ACHN (cell line): ENCODE data around the gene MROH2A.

Experiments used
- DNase-seq: peaks from one replicate; pipeline ENCODE4 v3.0.0-alpha.2; 2015
- in situ Hi-C: cut with HindIII; loops from 2 replicates; pipeline ENCODE4 v1.10.0; 2017; ENCODE audit warnings: low sequenced_read_pairs, low pct_ligation_motif_present, low pct_unique_long_range_greater_than_20kb

Gene MROH2A

GRCh38 chr2:233758849-233759248 is 19.3 kb upstream of the MROH2A start:
- in situ Hi-C loops: no loop called here
- no peak for DNase-seq

GRCh38 chr2:233760043-233760442 is 18.1 kb upstream of the MROH2A start, which contains the start of gene UGT1A1:
TSS of gene UGT1A1 (plus strand) at chr2:233760270. CDS start at chr2:233760288, 18 bp downstream.
- no peak for DNase-seq
- in situ Hi-C loops: no loop called here

GRCh38 chr2:233761040-233761769 is 16.9 kb upstream of the MROH2A start:
- DNase-seq: no peak
- in situ Hi-C loops: no loop called here

GRCh38 chr2:233764264-233764663 is 13.9 kb upstream of the MROH2A start:
- DNase-seq: no peak

GRCh38 chr2:233764761-233765160 is 13.4 kb upstream of the MROH2A start:
- no peak for DNase-seq
- in situ Hi-C loops: no loop called here

More at GRCh38 chr2:233764264-233764663, 13.9 kb upstream of the MROH2A start:
- in situ Hi-C loops: no loop called here

GRCh38 chr2:233766416-233766815 is 11.7 kb upstream of the MROH2A start:
- in situ Hi-C loops: no loop called here

GRCh38 chr2:233768076-233768475 is 10.1 kb upstream of the MROH2A start:
- DNase-seq: no peak
- in situ Hi-C loops: no loop called here

More at GRCh38 chr2:233766416-233766815, 11.7 kb upstream of the MROH2A start:
- DNase-seq: no peak

GRCh38 chr2:233769260-233769659 is 8.9 kb upstream of the MROH2A start:
- DNase-seq: no peak
- in situ Hi-C loops: no loop called here

- in situ Hi-C loops: no loop called here
- no peak for DNase-seq
Observed at GRCh38 chr2:233772153-233772552, 6.0 kb upstream of the MROH2A start.

GRCh38 chr2:233772583-233772982 is 5.5 kb upstream of the MROH2A start:
- DNase-seq: no peak
- in situ Hi-C loops: no loop called here

- in situ Hi-C loops: no loop called here
- DNase-seq: no peak
Observed at GRCh38 chr2:233773854-233774253, 4.3 kb upstream of the MROH2A start.

GRCh38 chr2:233775414-233775813 is 2.7 kb upstream of the MROH2A start:
- no peak for DNase-seq
- in situ Hi-C loops: no loop called here

GRCh38 chr2:233779722-233780121 is 1.6 kb downstream of the MROH2A start:
- in situ Hi-C loops: no loop called here
- DNase-seq: no peak

- in situ Hi-C loops: no loop called here
- no peak for DNase-seq
Observed at GRCh38 chr2:233780771-233781170, 2.6 kb downstream of the MROH2A start.

GRCh38 chr2:233789554-233789953 is 11.4 kb downstream of the MROH2A start:
- in situ Hi-C loops: no loop called here
- no peak for DNase-seq

GRCh38 chr2:233791151-233791882 is 13.2 kb downstream of the MROH2A start:
- no peak for DNase-seq
- in situ Hi-C loops: no loop called here

GRCh38 chr2:233791883-233792329 is 13.8 kb downstream of the MROH2A start:
- in situ Hi-C loops: no loop called here
- DNase-seq: no peak

GRCh38 chr2:233792720-233793119 is 14.6 kb downstream of the MROH2A start:
- no peak for DNase-seq
- in situ Hi-C loops: no loop called here

GRCh38 chr2:233793465-233794127 is 15.5 kb downstream of the MROH2A start:
- in situ Hi-C loops: no loop called here
- DNase-seq: no peak
